NCI-H2171 (cell line): Measurements from ENCODE around the gene CCN2.

Experiments
- DNase-seq: peaks from one replicate; lab custom pipeline; 2025; lab: John Stamatoyannopoulos, UW

The CCN2 gene

DNA sequence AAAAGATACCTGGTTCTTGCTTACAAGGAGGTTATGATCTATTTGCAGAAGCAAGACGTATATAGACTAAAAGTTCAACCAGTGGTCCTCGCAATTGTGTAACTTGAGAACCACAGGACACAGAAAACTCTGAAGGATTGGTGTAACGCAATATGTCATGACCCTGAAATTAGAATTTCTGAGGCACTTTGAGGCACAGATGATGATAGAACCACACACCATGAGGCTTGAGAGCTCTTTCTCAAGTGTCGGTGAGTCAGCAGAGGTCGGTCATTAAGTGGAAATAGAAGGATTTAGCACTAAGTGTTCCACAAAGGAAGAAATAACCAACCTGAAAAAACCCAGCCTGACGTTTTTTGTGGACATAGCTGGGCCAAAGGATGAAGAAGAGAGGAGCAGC, 15.3 kb upstream of the CCN2 start:
- DNase-seq = no peak

- DNase-seq = no peak
Observed at GRCh38 chr6:131963063-131963462, 11.9 kb upstream of the CCN2 start.

DNA sequence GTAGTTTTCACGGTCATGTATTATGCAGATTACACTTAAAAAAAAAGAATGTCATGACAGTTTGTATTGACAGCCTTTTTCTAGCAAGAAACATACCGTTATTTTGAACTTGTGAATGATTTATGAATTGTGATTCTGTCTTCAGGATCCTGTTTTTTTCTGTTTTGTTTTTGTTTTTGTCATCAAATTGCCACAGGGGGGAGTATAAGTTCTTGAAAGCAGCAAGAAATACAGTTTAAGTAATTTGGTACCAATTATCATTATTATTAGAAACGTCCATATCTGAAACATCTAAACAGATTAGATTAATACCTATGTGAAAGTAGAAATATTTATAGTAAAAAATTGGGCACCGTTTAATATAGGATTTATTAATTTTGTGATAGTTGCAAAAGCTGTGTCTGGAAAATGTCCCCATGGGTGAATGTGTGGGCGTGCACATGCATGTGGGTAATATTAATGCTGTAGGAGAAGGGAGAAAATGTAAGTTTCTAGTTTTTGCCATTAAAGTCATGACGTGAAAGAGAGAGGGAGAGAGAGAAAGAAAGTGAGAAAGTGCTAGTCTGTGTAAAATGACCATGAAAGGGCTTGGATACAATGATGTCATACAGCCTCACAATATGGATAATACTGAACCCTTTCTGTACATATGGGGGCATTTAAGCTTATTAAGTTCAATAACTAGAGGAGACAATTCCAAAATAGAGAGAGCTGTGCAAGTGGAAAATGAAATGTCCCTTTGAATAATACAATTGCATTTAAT, 9.4 kb upstream of the CCN2 start:
- DNase-seq = no peak

DNA sequence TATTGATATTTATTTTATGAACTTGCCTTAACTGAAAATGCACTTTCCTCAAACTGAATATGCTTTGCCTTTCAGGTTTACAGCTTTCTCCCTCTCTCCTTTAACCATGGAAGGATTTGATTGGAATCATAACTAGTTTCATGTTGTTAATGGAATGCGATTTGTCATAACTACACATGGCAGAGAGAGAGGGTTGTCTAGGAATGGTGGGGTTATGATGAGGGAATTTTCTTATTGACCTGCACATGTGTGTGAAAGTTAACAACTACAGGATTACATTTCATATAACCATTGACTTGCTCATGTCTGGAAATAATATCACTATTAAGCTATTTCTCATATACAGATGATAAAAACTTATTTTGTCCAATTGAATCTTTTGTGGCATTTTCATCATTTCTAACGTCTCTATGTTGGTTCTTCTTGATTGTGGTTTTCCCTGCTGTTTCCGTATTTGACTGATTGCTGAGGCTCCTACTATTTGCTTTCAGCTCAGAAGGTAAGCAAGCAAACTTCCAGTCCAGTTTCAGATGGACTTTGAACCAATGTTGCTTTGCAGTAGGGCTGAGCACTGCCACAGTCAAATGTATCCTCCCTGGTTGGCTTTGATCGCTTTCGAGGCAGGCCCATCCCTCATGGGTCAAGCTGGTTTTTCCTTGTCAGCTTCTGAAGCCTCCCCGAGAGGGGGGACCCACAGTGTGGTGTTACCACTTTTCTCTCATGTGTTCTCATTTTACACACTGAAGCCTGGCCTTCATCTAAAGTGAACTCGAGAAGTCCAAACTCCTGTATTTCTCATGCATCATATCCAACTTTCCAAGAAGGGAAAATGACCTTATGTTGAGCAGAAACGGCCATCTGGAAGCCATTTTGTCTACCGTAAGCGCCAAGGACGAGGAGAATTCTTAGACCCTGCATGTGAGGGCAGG, 7.6 kb upstream of the CCN2 start:
- DNase-seq = no peak

DNA sequence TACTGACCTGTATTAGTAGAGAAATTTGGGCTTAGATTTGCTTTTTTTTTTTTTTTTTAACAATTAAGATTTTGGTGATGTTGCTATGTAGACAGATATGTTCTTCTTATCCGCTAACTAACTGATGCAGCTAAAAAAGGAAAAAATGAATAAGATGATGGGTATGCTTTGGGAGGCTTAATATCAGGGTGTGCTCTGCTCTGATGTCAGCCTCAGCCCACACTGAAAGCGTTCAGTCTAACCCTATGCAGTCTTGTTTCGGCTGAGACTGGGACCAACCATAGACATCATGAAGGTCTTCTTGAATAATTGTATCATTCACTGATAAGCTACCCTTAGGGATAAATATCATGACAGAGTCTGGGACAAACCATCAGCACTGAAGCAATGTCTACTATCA, 6.9 kb upstream of the CCN2 start:
- no peak for DNase-seq

- DNase-seq = no peak
Observed at GRCh38 chr6:131955876-131956275, 4.7 kb upstream of the CCN2 start.

DNA sequence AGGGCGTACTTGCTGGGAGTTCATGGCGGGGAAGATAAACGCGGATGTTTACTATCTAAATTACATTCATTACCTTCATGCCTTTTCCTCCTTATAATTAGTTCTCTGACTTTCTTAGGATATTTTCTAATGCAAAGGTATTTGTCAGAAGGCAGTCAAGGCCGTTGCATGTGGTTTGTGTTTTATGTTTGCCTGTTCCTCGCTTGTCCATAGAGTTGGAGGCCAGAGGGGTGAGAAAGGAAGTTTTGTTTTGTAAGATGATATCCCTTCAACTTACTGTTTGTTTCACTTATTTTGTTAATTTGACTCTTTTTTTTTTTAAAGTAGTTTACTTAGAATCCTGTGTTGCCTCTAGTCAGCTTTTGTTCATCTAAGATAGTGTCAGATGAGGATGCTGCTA, 4.0 kb upstream of the CCN2 start:
- no peak for DNase-seq

- DNase-seq = no peak
Observed at GRCh38 chr6:131954775-131955107, 3.6 kb upstream of the CCN2 start.

DNA sequence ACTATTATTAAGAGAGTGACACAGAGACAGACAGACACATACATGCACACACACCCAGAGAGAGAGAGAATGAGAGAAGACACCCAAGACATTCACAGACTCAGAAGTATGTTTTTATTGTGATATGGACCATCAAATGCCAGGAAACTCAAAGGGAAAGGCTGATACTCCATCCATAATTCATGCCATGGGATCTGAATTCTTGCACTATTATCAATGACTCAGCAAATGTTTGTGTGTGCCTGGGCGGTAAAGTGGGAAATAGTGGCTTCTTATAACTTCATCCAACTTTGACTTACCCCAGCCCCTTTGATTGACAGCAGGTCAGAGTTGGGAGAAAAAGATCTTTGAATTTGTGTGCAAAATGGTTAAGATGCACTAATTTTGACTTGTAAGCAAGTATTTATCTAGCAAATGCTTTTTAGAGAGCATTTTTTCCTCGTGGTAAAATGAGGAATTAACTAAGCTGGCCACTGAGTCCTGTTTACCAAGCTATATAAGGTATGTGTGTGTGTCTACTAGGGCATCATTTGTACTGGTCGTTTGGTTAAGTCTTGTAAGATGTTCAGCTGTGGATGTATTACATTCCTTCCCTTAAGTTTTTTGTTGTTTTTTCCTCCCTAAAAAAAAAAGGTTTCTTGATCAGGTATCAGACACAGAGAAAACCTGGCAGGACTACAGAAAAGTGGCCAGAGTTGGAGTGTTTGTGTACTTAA, 3.0 kb upstream of the CCN2 start:
- DNase-seq = no peak

DNA sequence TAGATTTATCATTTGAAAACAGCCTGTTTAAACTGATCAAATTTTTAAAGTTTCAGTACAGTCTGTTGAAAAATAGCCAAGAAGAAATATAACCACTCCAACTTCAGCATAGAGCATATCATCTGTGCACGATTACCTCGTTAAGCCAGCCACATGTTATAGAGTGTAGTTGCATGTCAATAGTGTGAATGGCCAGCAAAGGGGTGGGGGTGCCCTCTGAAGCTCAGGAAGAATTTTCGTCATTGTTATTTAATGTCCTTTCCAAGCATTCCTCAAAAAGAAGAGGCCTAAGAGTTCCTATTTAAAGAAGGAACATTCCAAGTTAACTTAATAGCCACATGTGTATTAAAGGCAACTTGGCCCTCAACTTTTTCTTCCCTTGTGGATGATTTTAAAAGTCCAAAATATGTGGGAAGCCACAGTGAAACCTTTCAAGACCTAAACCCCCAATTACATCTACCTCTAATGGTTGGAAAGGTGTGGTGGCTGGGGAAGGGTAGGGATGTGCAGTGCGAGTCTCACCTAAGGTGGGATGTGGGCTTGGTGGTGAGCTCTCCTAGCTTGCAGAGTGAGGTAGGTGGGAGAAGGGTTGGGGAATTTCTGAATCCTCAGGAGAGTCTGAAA, 1.8 kb upstream of the CCN2 start:
- no peak for DNase-seq

GRCh38 chr6:131951576-131952230, 531 bp upstream of the CCN2 start:
- DNase-seq = no peak

GRCh38 chr6:131949909-131950766, 1.0 kb downstream of the CCN2 start:
- no peak for DNase-seq

- no peak for DNase-seq
Observed at GRCh38 chr6:131949620-131949908, 1.6 kb downstream of the CCN2 start.

GRCh38 chr6:131948692-131949619, 2.2 kb downstream of the CCN2 start:
- DNase-seq = no peak

GRCh38 chr6:131947986-131948661, 3.0 kb downstream of the CCN2 start:
- no peak for DNase-seq

DNA sequence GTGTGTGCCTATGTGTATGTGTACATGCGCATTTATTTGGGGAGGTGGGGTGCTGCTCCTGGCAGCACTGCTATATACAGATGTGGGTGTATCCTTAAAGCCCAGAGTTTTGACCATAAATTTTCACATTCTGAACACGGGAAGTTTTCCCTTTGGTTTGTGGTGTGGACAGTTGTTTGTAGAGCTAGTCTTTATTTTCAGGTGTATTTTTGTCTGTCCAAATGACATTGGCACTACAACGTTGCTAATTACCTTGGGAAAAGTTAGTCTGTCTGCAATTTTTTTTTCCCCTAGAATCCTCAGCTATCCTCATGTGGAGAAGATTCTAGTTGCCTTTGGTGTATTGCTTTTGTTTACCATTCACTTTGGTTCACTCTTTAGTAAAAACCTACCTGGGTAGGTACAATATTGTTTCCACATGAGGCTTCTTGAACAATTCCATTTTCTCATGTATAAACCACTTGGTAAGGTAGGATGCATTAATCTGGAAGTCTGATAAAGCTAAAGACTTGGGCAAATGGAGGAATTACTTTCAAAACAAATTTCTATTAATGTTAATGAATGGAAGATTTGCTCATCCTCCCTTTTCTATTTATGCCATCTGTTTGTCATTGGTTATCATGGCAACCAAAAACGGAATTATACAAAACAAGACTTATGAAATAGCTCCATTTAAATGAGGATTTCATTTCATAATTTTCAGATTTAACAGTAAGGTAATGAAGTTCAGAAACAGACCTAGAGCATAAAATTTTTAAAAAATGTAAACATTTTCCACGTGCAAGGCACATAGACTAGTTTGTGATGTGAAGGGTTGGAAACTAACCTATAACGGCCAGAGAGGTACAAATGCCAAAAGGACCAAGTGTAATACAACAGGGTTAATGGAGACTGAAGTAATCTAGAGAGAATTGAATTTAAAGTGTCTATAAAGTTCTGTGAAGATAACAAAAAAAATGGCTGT, 3.9 kb downstream of the CCN2 start:
- DNase-seq = no peak

- DNase-seq = no peak
Observed at GRCh38 chr6:131946404-131946991, 4.7 kb downstream of the CCN2 start.

DNA sequence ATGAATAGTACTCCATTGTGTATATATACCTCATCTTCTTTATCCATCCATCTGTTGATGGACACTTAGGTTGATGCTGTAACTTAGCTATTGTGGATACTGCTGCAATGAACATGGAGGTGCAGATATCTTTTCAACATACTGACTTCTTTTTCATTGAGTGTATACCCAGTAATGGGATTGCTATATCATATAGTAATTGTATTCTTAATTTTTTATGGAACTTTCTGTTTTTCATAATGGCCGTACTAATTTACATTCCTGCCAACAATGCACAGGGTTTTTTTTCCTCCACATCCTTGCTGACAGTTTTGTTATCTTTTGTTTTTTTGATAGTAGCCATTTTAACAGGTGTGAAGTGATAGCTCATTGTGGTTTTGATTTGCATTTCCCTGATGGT, 5.2 kb downstream of the CCN2 start:
- no peak for DNase-seq
